ENCODE data around the gene ELL. TPM values are rescaled to one million over a fixed set of nuclear protein-coding genes. Genes with fewer than 3 reads are reported as not detected.

The ELL gene
- total RNA-seq, 1 experiment from 2014 or later: 22.9 TPM

GRCh38 chr19:18488403-18488723 lies 33.5 kb downstream of the ELL start:
- H3K36me3 ChIP-seq (ENCODE audit: control insufficient read depth in 1 of 2, insufficient read depth in 2 of 2, low read length in 2 of 2): no peaks in the 10 kb centered on the region
- H3K27me3 ChIP-seq (ENCODE audit: insufficient read depth, low read length): no peaks in the 10 kb centered on the region
- ATAC-seq: peak; percentile 72
- no peak overlapping the region for H3K27ac ChIP-seq (ENCODE audit: low read depth, low read length)
- no peaks in the 10 kb centered on the region for H3K9me2 ChIP-seq (ENCODE audit: insufficient read depth)
- H3K79me2 ChIP-seq (ENCODE audit: insufficient read depth, low read length): peaks cover 85% of the 10 kb centered on the region
- peaks cover 29 to 43% of the 10 kb centered on the region in 2 experiments for H3K4me1 ChIP-seq (ENCODE audit: control insufficient read depth in 1 of 2, insufficient read depth in 2 of 2, low read length in 2 of 2)
- H4K20me1 ChIP-seq (ENCODE audit: insufficient read depth): peaks cover 2% of the 10 kb centered on the region; the same call in 1 of the 2 replicates
- no peak overlapping the region for H3K4me2 ChIP-seq (ENCODE audit: low read length)
- no peaks in the 10 kb centered on the region for H3K9me3 ChIP-seq (ENCODE audit: control insufficient read depth in 1 of 2, insufficient read depth in 1 of 2, low read depth in 1 of 2, low read length in 2 of 2)
- no peak overlapping the region for H3K9ac ChIP-seq (ENCODE audit: low read length)
- no peak overlapping the region for H3K4me3 ChIP-seq (replicated peaks in 1 of 2; ENCODE audit: low read depth in 1 of 2, low read length in 2 of 2)
- TF ChIP-seq CEBPB (IDR thresholded peaks at IDR 0.05; ENCODE audit: low read depth) (no peak), CTCF (IDR thresholded peaks at IDR 0.05 in 2 of 3, conservative IDR thresholded peaks at IDR 0.05 in 1 of 3; ENCODE audit: borderline replicate concordance in 1 of 3, insufficient read depth in 1 of 3, low read depth in 2 of 3, low read length in 2 of 3) (peak in 1 of 3 experiments; percentile 40; a peak in 3 of 6 replicates)
- ChIA-PET CTCF (interaction anchor here (1.5 to 1.8 kb wide), 4 partner anchors 15 to 105 kb away, joined by 3 to 12 read pairs (median 6); no protein-coding TSS in a partner anchor), POLR2A (no interaction called here), RAD21 (ENCODE audit: low non-redundant PET in 1 of 2, low total read pairs in 2 of 2, uncharacterized antibody in 2 of 2, unreplicated experiment in 2 of 2) (no interaction called here)
- no peak overlapping the region for H2AFZ ChIP-seq (ENCODE audit: low read depth, low read length, poor library complexity, severe bottlenecking)
- intact Hi-C loops (cut with micrococcal nuclease): no loop called here
- BruUV-seq (replicated peaks): no TSS peak
- DNase-seq (ENCODE audit: low read depth, low spot score): no peak

GRCh38 chr19:18487576-18488402 lies 34.1 kb downstream of the ELL start:
- Histone ChIP-seq H3K27ac (ENCODE audit: low read depth, low read length) (no peak overlapping the region), H2AFZ (ENCODE audit: low read depth, low read length, poor library complexity, severe bottlenecking) (no peak overlapping the region), H3K9me2 (ENCODE audit: insufficient read depth) (no peaks in the 10 kb centered on the region), H3K4me2 (ENCODE audit: low read length) (no peak overlapping the region), H3K4me3 (replicated peaks in 1 of 2; ENCODE audit: low read depth in 1 of 2, low read length in 2 of 2) (no peak overlapping the region), H3K27me3 (ENCODE audit: insufficient read depth, low read length) (no peaks in the 10 kb centered on the region), H3K9ac (ENCODE audit: low read length) (no peak overlapping the region), H4K20me1 (ENCODE audit: insufficient read depth) (peaks cover 2% of the 10 kb centered on the region; the same call in 1 of the 2 replicates), H3K79me2 (ENCODE audit: insufficient read depth, low read length) (peaks cover 87% of the 10 kb centered on the region), H3K36me3 (ENCODE audit: control insufficient read depth in 1 of 2, insufficient read depth in 2 of 2, low read length in 2 of 2) (no peaks in the 10 kb centered on the region), H3K9me3 (ENCODE audit: control insufficient read depth in 1 of 2, insufficient read depth in 1 of 2, low read depth in 1 of 2, low read length in 2 of 2) (no peaks in the 10 kb centered on the region), H3K4me1 (ENCODE audit: control insufficient read depth in 1 of 2, insufficient read depth in 2 of 2, low read length in 2 of 2) (peaks cover 35 to 49% of the 10 kb centered on the region in 2 experiments)
- ChIA-PET POLR2A (no interaction called here), RAD21 (ENCODE audit: low non-redundant PET in 1 of 2, low total read pairs in 2 of 2, uncharacterized antibody in 2 of 2, unreplicated experiment in 2 of 2) (no interaction called here), CTCF (interaction anchor here (0.6 to 1.8 kb wide), 5 partner anchors 15 to 105 kb away, joined by 3 to 12 read pairs (median 4); no protein-coding TSS in a partner anchor)
- BruUV-seq (replicated peaks): no TSS peak
- ATAC-seq (no peak), DNase-seq (ENCODE audit: low read depth, low spot score) (no peak)
- no peak for TF ChIP-seq EGR1 (IDR thresholded peaks at IDR 0.05; ENCODE audit: low read depth)
- TF ChIP-seq POLR2A (IDR thresholded peaks at IDR 0.05; ENCODE audit: borderline replicate concordance, extremely low read depth, insufficient read depth, insufficient read length): no peak
- TF ChIP-seq SP1 (IDR thresholded peaks at IDR 0.05; ENCODE audit: low read depth): no peak
- TF ChIP-seq CTCF (IDR thresholded peaks at IDR 0.05 in 2 of 3, conservative IDR thresholded peaks at IDR 0.05 in 1 of 3; ENCODE audit: borderline replicate concordance in 1 of 3, insufficient read depth in 1 of 3, low read depth in 2 of 3, low read length in 2 of 3): 0 out of 6 replicates have a peak, but pooled peaks of 1 of the 3 experiments have one; percentile 21
- intact Hi-C loops (cut with micrococcal nuclease): no loop called here
